ENCODE results near the gene DRD2.

DNA sequence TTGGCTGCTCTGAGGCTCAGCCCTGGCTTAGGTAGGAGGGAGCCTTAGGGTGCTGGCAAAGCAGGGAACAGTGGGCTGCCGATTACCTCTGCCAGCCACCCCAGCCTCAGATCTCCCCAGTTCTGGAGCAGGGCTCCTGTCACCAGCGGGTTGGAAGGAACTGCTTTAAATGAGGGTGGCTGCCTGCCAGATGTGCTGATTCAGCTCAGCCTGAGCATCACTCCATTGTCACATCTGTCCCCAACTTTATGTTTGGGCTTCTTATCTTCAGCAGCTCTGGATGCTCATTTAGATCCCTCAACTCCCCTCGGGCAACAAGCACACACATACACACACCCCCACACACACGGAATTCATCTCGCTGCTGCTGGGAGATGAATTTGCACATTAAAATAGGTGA lies 104.6 kb downstream of the DRD2 start:
- TF ChIP-seq, protein P1, sequence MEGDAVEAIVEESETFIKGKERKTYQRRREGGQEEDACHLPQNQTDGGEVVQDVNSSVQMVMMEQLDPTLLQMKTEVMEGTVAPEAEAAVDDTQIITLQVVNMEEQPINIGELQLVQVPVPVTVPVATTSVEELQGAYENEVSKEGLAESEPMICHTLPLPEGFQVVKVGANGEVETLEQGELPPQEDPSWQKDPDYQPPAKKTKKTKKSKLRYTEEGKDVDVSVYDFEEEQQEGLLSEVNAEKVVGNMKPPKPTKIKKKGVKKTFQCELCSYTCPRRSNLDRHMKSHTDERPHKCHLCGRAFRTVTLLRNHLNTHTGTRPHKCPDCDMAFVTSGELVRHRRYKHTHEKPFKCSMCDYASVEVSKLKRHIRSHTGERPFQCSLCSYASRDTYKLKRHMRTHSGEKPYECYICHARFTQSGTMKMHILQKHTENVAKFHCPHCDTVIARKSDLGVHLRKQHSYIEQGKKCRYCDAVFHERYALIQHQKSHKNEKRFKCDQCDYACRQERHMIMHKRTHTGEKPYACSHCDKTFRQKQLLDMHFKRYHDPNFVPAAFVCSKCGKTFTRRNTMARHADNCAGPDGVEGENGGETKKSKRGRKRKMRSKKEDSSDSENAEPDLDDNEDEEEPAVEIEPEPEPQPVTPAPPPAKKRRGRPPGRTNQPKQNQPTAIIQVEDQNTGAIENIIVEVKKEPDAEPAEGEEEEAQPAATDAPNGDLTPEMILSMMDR (IDR thresholded peaks at IDR 0.05; ENCODE audit: insufficient read depth, low read length) = no peak
- TF ChIP-seq GABPA (IDR thresholded peaks at IDR 0.05; ENCODE audit: low read depth) = no peak

All from HL-60 (cell line).